Muscle layer of colon (tissue), 2 donors: ENCODE results near the gene TRPM2.

Experiments used
- H3K27ac ChIP-seq: one replicate; pipeline ENCODE4 v1.7.0; 2013; ENCODE audit warnings: low read depth, mild to moderate bottlenecking, low read length, moderate library complexity
- H3K27me3 ChIP-seq, 2 donors: one replicate each; pipeline ENCODE4 v1.7.0; 2013; ENCODE audit warnings: low read length in 2 of 2, mild to moderate bottlenecking in 2 of 2; ENCODE audit not compliant: insufficient read depth in 2 of 2, control insufficient read depth in 1 of 2
- H3K36me3 ChIP-seq: one replicate; pipeline ENCODE4 v1.7.0; 2013; ENCODE audit warnings: mild to moderate bottlenecking, low read length; ENCODE audit not compliant: insufficient read depth
- H3K4me1 ChIP-seq: one replicate; pipeline ENCODE4 v1.7.0; 2013; ENCODE audit warnings: mild to moderate bottlenecking, low read length; ENCODE audit not compliant: insufficient read depth
- H3K4me3 ChIP-seq, 2 donors: one replicate each; pipeline ENCODE4 v1.7.0; 2013; ENCODE audit warnings: low read length in 2 of 2, low read depth in 1 of 2, mild to moderate bottlenecking in 1 of 2, moderate library complexity in 1 of 2
- H3K9ac ChIP-seq: one replicate; pipeline ENCODE4 v1.7.0; 2013; ENCODE audit warnings: low read length
- H3K9me3 ChIP-seq: one replicate; pipeline ENCODE4 v1.7.0; 2013; ENCODE audit warnings: mild to moderate bottlenecking, low read length
- donor health status: abdominal sarcoma.
- donor health status: Adenocarcinoma of cecum.

Gene TRPM2

GRCh38 chr21:44353191-44353970 lies at the start of gene TRPM2:
Gene TRPM2, plus strand, starts transcription at chr21:44353621. Its CDS starts 80 bp downstream, at chr21:44353701.
- no peak within 1 kb of the TSS for H3K4me3 ChIP-seq
- H3K27ac ChIP-seq: no peak within 1 kb of the TSS
- no peak within 1 kb of the TSS for H3K9ac ChIP-seq
- H3K36me3 ChIP-seq: no peaks in the 10 kb centered on the region
- H3K27me3 ChIP-seq: peaks cover 4 to 30% of the 10 kb centered on the region in 2 donors
- no peaks in the 10 kb centered on the region for H3K9me3 ChIP-seq
- no peaks in the 10 kb centered on the region for H3K4me1 ChIP-seq

DNA sequence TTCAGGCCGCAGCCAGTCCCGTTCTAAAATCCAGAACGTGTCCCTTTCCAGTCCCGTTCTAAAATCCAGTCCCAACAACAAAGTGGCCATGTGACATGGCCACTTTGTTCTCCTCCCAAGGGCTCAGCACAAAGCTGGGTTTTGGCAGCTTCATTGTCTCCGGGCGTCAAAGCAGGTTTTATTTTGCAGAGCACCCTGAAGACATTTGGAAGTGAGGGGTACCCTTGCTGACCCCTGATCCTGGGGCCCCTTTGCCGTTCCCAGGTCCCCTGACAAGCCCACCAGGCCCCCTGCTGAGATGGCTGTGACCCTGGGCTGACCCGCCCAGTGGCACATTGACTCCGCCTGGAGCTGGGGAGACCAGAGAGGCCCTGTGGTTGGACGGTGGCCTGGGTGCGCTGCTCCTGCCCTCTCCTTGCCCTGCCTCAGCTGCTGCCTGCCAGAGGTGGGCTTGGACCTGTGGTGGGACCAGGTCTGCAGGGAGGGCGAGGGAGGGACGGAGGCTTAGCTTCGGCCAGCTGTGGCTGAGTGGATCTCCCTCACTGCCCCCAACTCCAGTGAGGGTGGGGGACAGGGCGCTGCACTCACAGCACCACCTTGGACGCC lies 49.3 kb upstream of the TRPM2 start:
- Histone ChIP-seq H3K4me3 (no peak overlapping the region), H3K27ac (no peak overlapping the region), H3K4me1 (peaks cover 18% of the 10 kb centered on the region), H3K27me3 (no peaks in the 10 kb centered on the region), H3K9me3 (no peaks in the 10 kb centered on the region), H3K9ac (no peak overlapping the region), H3K36me3 (no peaks in the 10 kb centered on the region)

GRCh38 chr21:44304877-44305293 lies 48.5 kb upstream of the TRPM2 start:
- Histone ChIP-seq H3K4me1 (peaks cover 15% of the 10 kb centered on the region), H3K27me3 (no peaks in the 10 kb centered on the region), H3K27ac (no peak overlapping the region)

GRCh38 chr21:44305691-44306090 lies 47.7 kb upstream of the TRPM2 start:
- H3K4me1 ChIP-seq: peaks cover 14% of the 10 kb centered on the region
- H3K9me3 ChIP-seq: no peaks in the 10 kb centered on the region
- no peak overlapping the region for H3K4me3 ChIP-seq
- peaks cover 6% of the 10 kb centered on the region for H3K36me3 ChIP-seq
- H3K9ac ChIP-seq: no peak overlapping the region
- H3K27me3 ChIP-seq: no peaks in the 10 kb centered on the region
- H3K27ac ChIP-seq: no peak overlapping the region

More at GRCh38 chr21:44304877-44305293, 48.5 kb upstream of the TRPM2 start:
- no peaks in the 10 kb centered on the region for H3K9me3 ChIP-seq
- peaks cover 2% of the 10 kb centered on the region for H3K36me3 ChIP-seq
- no peak overlapping the region for H3K4me3 ChIP-seq
- H3K9ac ChIP-seq: no peak overlapping the region

GRCh38 chr21:44306936-44307704 lies 46.3 kb upstream of the TRPM2 start:
- Histone ChIP-seq H3K27me3 (no peaks in the 10 kb centered on the region), H3K4me3 (no peak overlapping the region), H3K4me1 (peaks cover 4% of the 10 kb centered on the region), H3K9ac (no peak overlapping the region), H3K36me3 (peaks cover 13% of the 10 kb centered on the region), H3K9me3 (no peaks in the 10 kb centered on the region), H3K27ac (no peak overlapping the region)

- Histone ChIP-seq H3K4me1 (no peaks in the 10 kb centered on the region), H3K27me3 (no peaks in the 10 kb centered on the region), H3K4me3 (no peak overlapping the region), H3K9me3 (no peaks in the 10 kb centered on the region), H3K27ac (no peak overlapping the region), H3K9ac (no peak overlapping the region), H3K36me3 (peaks cover 19% of the 10 kb centered on the region)
Observed at GRCh38 chr21:44310628-44311507, 42.6 kb upstream of the TRPM2 start.

GRCh38 chr21:44312089-44312488 lies 41.3 kb upstream of the TRPM2 start:
- Histone ChIP-seq H3K4me3 (no peak overlapping the region), H3K4me1 (no peaks in the 10 kb centered on the region), H3K27me3 (no peaks in the 10 kb centered on the region), H3K9me3 (no peaks in the 10 kb centered on the region), H3K36me3 (peaks cover 19% of the 10 kb centered on the region), H3K9ac (no peak overlapping the region), H3K27ac (no peak overlapping the region)

GRCh38 chr21:44312716-44313115 lies 40.7 kb upstream of the TRPM2 start:
- Histone ChIP-seq H3K27me3 (no peaks in the 10 kb centered on the region), H3K4me3 (no peak overlapping the region), H3K36me3 (peaks cover 19% of the 10 kb centered on the region), H3K9ac (no peak overlapping the region), H3K27ac (no peak overlapping the region), H3K9me3 (no peaks in the 10 kb centered on the region), H3K4me1 (no peaks in the 10 kb centered on the region)

DNA sequence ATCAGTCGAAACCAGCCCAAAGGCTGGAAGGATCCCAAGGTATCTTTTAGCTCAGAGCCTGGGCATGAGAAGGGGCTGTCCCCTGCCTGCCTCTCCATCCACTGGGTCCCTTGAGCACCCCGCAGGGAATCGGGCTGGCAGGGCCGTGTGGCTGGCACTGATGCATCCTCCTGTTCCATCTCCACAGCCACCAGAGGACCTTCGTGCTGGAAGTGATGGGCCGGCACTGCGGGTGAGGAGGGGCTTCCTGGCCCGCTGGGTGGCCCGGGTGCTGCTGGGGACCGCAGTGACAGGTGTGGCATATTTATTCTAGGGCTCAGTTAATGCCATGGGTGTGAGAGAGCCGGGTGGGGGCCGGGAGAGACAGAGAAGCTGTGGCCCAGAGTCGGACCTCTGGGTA lies 40.0 kb upstream of the TRPM2 start:
- no peaks in the 10 kb centered on the region for H3K9me3 ChIP-seq
- H3K36me3 ChIP-seq: peaks cover 19% of the 10 kb centered on the region
- H3K4me1 ChIP-seq: no peaks in the 10 kb centered on the region
- no peak overlapping the region for H3K4me3 ChIP-seq
- no peak overlapping the region for H3K9ac ChIP-seq
- H3K27me3 ChIP-seq: no peaks in the 10 kb centered on the region
- H3K27ac ChIP-seq: no peak overlapping the region

DNA sequence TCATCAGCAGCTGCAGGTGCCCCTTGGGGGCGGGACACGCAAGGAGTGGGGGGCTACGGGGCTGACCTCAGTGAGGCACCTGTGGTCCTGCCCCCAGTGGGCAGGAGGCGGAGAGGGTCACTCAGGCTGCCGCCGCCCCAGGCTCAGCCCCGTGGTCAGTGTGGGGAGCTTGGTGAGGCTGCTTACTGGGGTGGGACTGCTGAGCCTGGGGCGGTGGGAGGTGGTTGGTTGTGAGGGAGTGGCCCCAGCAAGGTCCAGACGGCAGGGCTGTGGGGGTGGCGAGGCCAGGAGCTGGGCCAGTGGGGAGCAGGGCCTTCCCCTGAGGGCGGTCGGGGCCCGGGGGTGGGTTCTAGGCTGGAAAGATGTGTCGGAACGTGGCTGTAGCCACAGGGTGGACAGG lies 39.3 kb upstream of the TRPM2 start:
- no peak overlapping the region for H3K4me3 ChIP-seq
- H3K4me1 ChIP-seq: no peaks in the 10 kb centered on the region
- H3K36me3 ChIP-seq: peaks cover 19% of the 10 kb centered on the region
- H3K27me3 ChIP-seq: no peaks in the 10 kb centered on the region
- no peaks in the 10 kb centered on the region for H3K9me3 ChIP-seq
- no peak overlapping the region for H3K9ac ChIP-seq
- no peak overlapping the region for H3K27ac ChIP-seq

DNA sequence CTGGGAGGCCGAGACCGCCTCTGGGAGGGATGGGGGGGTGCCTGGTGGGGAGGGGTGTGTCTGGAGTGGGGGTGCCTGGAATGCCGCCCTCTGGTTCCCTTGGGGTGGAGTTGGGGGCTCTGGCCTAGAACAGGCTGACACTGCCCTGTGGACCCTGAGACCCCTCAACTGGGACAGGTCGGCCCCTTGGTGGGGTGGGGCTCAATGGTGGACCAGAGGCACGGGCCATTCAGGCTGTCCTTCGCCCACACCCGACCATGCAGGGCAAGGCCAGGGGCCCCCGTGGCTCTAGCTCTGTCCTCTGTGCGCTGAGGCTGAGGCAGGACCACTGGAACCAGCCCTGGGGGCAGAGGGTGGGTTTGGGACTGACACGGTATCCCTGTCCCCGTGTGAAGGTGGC lies 38.9 kb upstream of the TRPM2 start:
- Histone ChIP-seq H3K9me3 (no peaks in the 10 kb centered on the region), H3K9ac (no peak overlapping the region), H3K27ac (no peak overlapping the region), H3K27me3 (no peaks in the 10 kb centered on the region), H3K4me3 (no peak overlapping the region), H3K4me1 (no peaks in the 10 kb centered on the region), H3K36me3 (peaks cover 19% of the 10 kb centered on the region)
